HCT116 (cell line): ENCODE data around the gene NFIA. TPM values are rescaled to one million over a fixed set of nuclear protein-coding genes. Genes with fewer than 3 reads are reported as not detected.

Experiments used
- ATAC-seq: fragments of 200-7000 bp; cut with Tn5 transposase; 2 replicates; pipeline ENCODE4 v1.9.1; 2020; ENCODE audit warnings: mild to moderate bottlenecking, moderate library complexity
- BruUV-seq: library from RNA; stranded (reverse); fragments of 400-500 nt; replicated peaks from 2 replicates; lab custom pipeline; 2021; lab: Mats Ljungman, UMichigan
- CTCF ChIA-PET: fragments of 300-600 bp; sonication (Branson Sonifier 250); formaldehyde crosslinking; loops from one replicate; lab custom pipeline; 2021; ENCODE audit warnings: antibody characterized with exemption; lab: Charles Lee
- POLR2A ChIA-PET: fragments of 300-600, 350-600 bp; sonication (Branson Sonifier 250); formaldehyde crosslinking; loops from one replicate; lab custom pipeline; 2021; ENCODE audit warnings: antibody characterized with exemption; lab: Charles Lee
- RAD21 ChIA-PET, 2 experiments: fragments of 300-600 bp; sonication (Branson Sonifier 250); formaldehyde crosslinking; loops; one replicate each; lab custom pipeline; 2023; ENCODE audit warnings: low total read pairs in 2 of 2; ENCODE audit not compliant: uncharacterized antibody in 2 of 2, unreplicated experiment in 2 of 2, low non-redundant PET in 1 of 2; lab: Charles Lee
- DNase-seq: peaks from one replicate; pipeline ENCODE4 v3.0.0-alpha.2; 2010; ENCODE audit warnings: low read depth, low spot score
- H2AFZ ChIP-seq: fragments of 200-600 bp; shearing (Covaris generic), sonication (generic); 2 replicates; pipeline ENCODE4 v1.6.1; 2017; ENCODE audit warnings: low read depth, mixed run types, mixed read lengths, antibody characterized with exemption, low read length; ENCODE audit not compliant: poor library complexity, severe bottlenecking
- H3K27ac ChIP-seq: 2 replicates; pipeline ENCODE4 v1.5.1; 2012; ENCODE audit warnings: low read depth, low read length
- H3K27me3 ChIP-seq: fragments of 200-600 bp; sonication (generic); 2 replicates; pipeline ENCODE4 v1.6.1; 2016; ENCODE audit warnings: mixed run types, low read length, mixed read lengths; ENCODE audit not compliant: insufficient read depth
- H3K36me3 ChIP-seq, 2 experiments: fragments of 200-500 bp in 1 of 2; fragments of 200-600 bp in 1 of 2; sonication (Bioruptor generic) in 1 of 2; sonication (generic) in 1 of 2; 2 replicates each; pipeline versions ENCODE4 v1.5.1 to v1.6.1; 2014 to 2016; ENCODE audit warnings: low read length in 2 of 2, inconsistent platforms in 1 of 2, mixed read lengths in 1 of 2, mixed run types in 1 of 2; ENCODE audit not compliant: insufficient read depth in 2 of 2, control insufficient read depth in 1 of 2
- H3K4me1 ChIP-seq, 2 experiments: fragments of 200-600 bp in 1 of 2; sonication (generic) in 1 of 2; 2 replicates each; pipeline versions ENCODE4 v1.5.1 to v1.6.1; 2012 to 2017; ENCODE audit warnings: low read length in 2 of 2, inconsistent platforms in 1 of 2, mild to moderate bottlenecking in 1 of 2, mixed read lengths in 1 of 2, mixed run types in 1 of 2, moderate library complexity in 1 of 2; ENCODE audit not compliant: insufficient read depth in 2 of 2, control insufficient read depth in 1 of 2
- H3K4me2 ChIP-seq: fragments of 200-600 bp; sonication (generic); 2 replicates; pipeline ENCODE4 v1.6.1; 2017; ENCODE audit warnings: mixed run types, low read length, mixed read lengths
- H3K4me3 ChIP-seq, 2 experiments: fragments of 200-600 bp in 1 of 2; sonication (generic) in 1 of 2; replicated peaks in 1 of 2; 2 replicates each; pipeline ENCODE4 v1.5.1; 2011 to 2016; ENCODE audit warnings: low read length in 2 of 2, control low read depth in 1 of 2, low read depth in 1 of 2, mild to moderate bottlenecking in 1 of 2, mixed read lengths in 1 of 2, mixed run types in 1 of 2
- H3K79me2 ChIP-seq: fragments of 200-600 bp; sonication (generic); 2 replicates; pipeline ENCODE4 v1.6.1; 2017; ENCODE audit warnings: mild to moderate bottlenecking, mixed run types, low read length, moderate library complexity, mixed read lengths; ENCODE audit not compliant: insufficient read depth
- H3K9ac ChIP-seq: fragments of 200-600 bp; sonication (generic); 2 replicates; pipeline ENCODE4 v1.6.1; 2016; ENCODE audit warnings: low read length, mixed read lengths
- H3K9me2 ChIP-seq: fragments of 200-600 bp; sonication (generic), shearing (Covaris generic); 2 replicates; pipeline ENCODE4 v1.6.1; 2017; ENCODE audit warnings: mixed run types, mild to moderate bottlenecking, moderate library complexity; ENCODE audit not compliant: insufficient read depth
- H3K9me3 ChIP-seq, 2 experiments: fragments of 200-500 bp in 1 of 2; fragments of 200-600 bp in 1 of 2; sonication (Bioruptor generic) in 1 of 2; sonication (generic) in 1 of 2; 2 replicates each; pipeline ENCODE4 v1.6.1; 2014 to 2017; ENCODE audit warnings: low read length in 2 of 2, mixed read lengths in 2 of 2, inconsistent platforms in 1 of 2, low read depth in 1 of 2, mild to moderate bottlenecking in 1 of 2, mixed run types in 1 of 2, moderate library complexity in 1 of 2; ENCODE audit not compliant: control insufficient read depth in 1 of 2, insufficient read depth in 1 of 2
- H4K20me1 ChIP-seq: fragments of 200-600 bp; sonication (generic), shearing (Covaris generic); 2 replicates; pipeline ENCODE4 v1.6.1; 2017; ENCODE audit warnings: mixed run types, mild to moderate bottlenecking, moderate library complexity; ENCODE audit not compliant: insufficient read depth
- CBX3 ChIP-seq: IDR thresholded peaks from 2 replicates; pipeline ENCODE4 v1.6.1; 2012; ENCODE audit warnings: low read depth
- CEBPB ChIP-seq: IDR thresholded peaks from 2 replicates; pipeline ENCODE4 v1.6.1; 2012; ENCODE audit warnings: low read depth
- CTCF ChIP-seq, 3 experiments: fragments of 200-600 bp in 1 of 3; sonication (generic) in 1 of 3; IDR thresholded peaks in 2 of 3; conservative IDR thresholded peaks in 1 of 3; 2 replicates each; pipeline ENCODE4 v1.5.1; 2012 to 2017; ENCODE audit warnings: low read depth in 2 of 3, low read length in 2 of 3, antibody characterized with exemption in 1 of 3, borderline replicate concordance in 1 of 3, control low read depth in 1 of 3, mild to moderate bottlenecking in 1 of 3, mixed read lengths in 1 of 3, mixed run types in 1 of 3, moderate library complexity in 1 of 3; ENCODE audit not compliant: insufficient read depth in 1 of 3
- EGR1 ChIP-seq: IDR thresholded peaks from 2 replicates; pipeline ENCODE4 v1.6.1; 2012; ENCODE audit warnings: low read depth
- ELF1 ChIP-seq: IDR thresholded peaks from 2 replicates; pipeline ENCODE4 v1.6.1; 2012; ENCODE audit warnings: low read depth, borderline replicate concordance
- EZH2 ChIP-seq: fragments of 200-600 bp; sonication (generic); IDR thresholded peaks from 2 replicates; pipeline ENCODE4 v1.6.1; 2017; ENCODE audit warnings: antibody characterized with exemption, mixed run types
- EZH2phosphoT487 ChIP-seq: fragments of 200-600 bp; IDR thresholded peaks from 2 replicates; pipeline ENCODE4 v1.6.1; 2018; ENCODE audit warnings: antibody characterized with exemption, borderline replicate concordance
- FOSL1 ChIP-seq: IDR thresholded peaks from 2 replicates; pipeline ENCODE4 v1.6.1; 2012; ENCODE audit warnings: low read depth
- JUND ChIP-seq: IDR thresholded peaks from 2 replicates; pipeline ENCODE4 v1.6.1; 2012
- RAD21 ChIP-seq: IDR thresholded peaks from 2 replicates; pipeline ENCODE4 v1.6.1; 2012; ENCODE audit warnings: low read depth, mild to moderate bottlenecking
- REST ChIP-seq: IDR thresholded peaks from 2 replicates; pipeline ENCODE4 v1.6.1; 2012; ENCODE audit warnings: low read depth
- SIN3A ChIP-seq: IDR thresholded peaks from 2 replicates; pipeline ENCODE4 v1.6.1; 2012; ENCODE audit warnings: low read depth
- SP1 ChIP-seq: IDR thresholded peaks from 2 replicates; pipeline ENCODE4 v1.6.1; 2012; ENCODE audit warnings: low read depth
- SRF ChIP-seq: IDR thresholded peaks from 2 replicates; pipeline ENCODE4 v1.6.1; 2012; ENCODE audit warnings: low read depth
- TCF7L2 ChIP-seq: IDR thresholded peaks from 2 replicates; pipeline ENCODE4 v1.7.0; 2011; ENCODE audit warnings: borderline replicate concordance, inconsistent platforms; ENCODE audit not compliant: insufficient read depth, insufficient read length; ENCODE audit errors: extremely low read depth
- YY1 ChIP-seq: IDR thresholded peaks from 2 replicates; pipeline ENCODE4 v1.6.1; 2011; ENCODE audit warnings: low read length, low read depth, moderate library complexity, mild to moderate bottlenecking; ENCODE audit not compliant: insufficient replicate concordance; ENCODE audit errors: extremely low read depth
- ZBTB33 ChIP-seq: IDR thresholded peaks from 2 replicates; pipeline ENCODE4 v1.6.1; 2011; ENCODE audit warnings: mild to moderate bottlenecking, low read length, moderate library complexity; ENCODE audit not compliant: insufficient replicate concordance; ENCODE audit errors: extremely low read depth
- ZFX ChIP-seq: fragments of 450-650 bp; IDR thresholded peaks from 2 replicates; pipeline ENCODE4 v1.6.1; 2017
- ZNF274 ChIP-seq: fragments of 200-500 bp; sonication (Bioruptor generic); IDR thresholded peaks from 2 replicates; pipeline ENCODE4 v1.6.1; 2014; ENCODE audit warnings: mild to moderate bottlenecking, low read depth, low read length, inconsistent platforms
- intact Hi-C: fragments of 100-400 bp; cut with micrococcal nuclease; formaldehyde crosslinking; loops from 2 replicates; pipeline ENCODE4 v1.10.0; 2022
- total RNA-seq: library from RNA; stranded (reverse); gene quantifications from one replicate; pipeline ENCODE4 v1.2.1, GENCODE V29; 2021; ENCODE audit not compliant: unreplicated experiment
- TF ChIP-seq, protein P1 (sequence below): IDR thresholded peaks from 2 replicates; pipeline ENCODE4 v1.6.1; 2012

NFIA gene
- total RNA-seq, 1 experiment from 2014 or later: 17.2 TPM

- no peak for TF ChIP-seq EZH2
- no peak for TF ChIP-seq EGR1
- no peak for TF ChIP-seq YY1
- no peak for TF ChIP-seq CBX3
- no peak for TF ChIP-seq SP1
- TF ChIP-seq, protein P1, sequence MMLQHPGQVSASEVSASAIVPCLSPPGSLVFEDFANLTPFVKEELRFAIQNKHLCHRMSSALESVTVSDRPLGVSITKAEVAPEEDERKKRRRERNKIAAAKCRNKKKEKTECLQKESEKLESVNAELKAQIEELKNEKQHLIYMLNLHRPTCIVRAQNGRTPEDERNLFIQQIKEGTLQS: no peak
- no peak for TF ChIP-seq FOSL1
- no peak for TF ChIP-seq ZBTB33
- no peak for TF ChIP-seq REST
- TF ChIP-seq CEBPB: no peak
- no peak for TF ChIP-seq TCF7L2
- TF ChIP-seq EZH2phosphoT487: no peak
- TF ChIP-seq ZFX: no peak
- no peak for TF ChIP-seq JUND
- TF ChIP-seq ZNF274: no peak
- TF ChIP-seq ELF1: no peak
- no peak for TF ChIP-seq CTCF (IDR thresholded peaks at IDR 0.05 in 2 of 3, conservative IDR thresholded peaks at IDR 0.05 in 1 of 3; ENCODE audit: borderline replicate concordance in 1 of 3, insufficient read depth in 1 of 3, low read depth in 2 of 3, low read length in 2 of 3)
- no peak for TF ChIP-seq SIN3A
- TF ChIP-seq RAD21: no peak
- no peak for TF ChIP-seq SRF
- intact Hi-C loops: no loop called here
- Histone ChIP-seq H3K9me3 (no peaks in the 10 kb centered on the region), H3K9ac (no peak overlapping the region), H3K9me2 (no peaks in the 10 kb centered on the region), H2AFZ (no peak overlapping the region), H3K4me2 (no peak overlapping the region), H4K20me1 (no peaks in the 10 kb centered on the region), H3K36me3 (no peaks in the 10 kb centered on the region), H3K79me2 (no peaks in the 10 kb centered on the region), H3K27ac (no peak overlapping the region), H3K4me3 (no peak overlapping the region), H3K27me3 (no peaks in the 10 kb centered on the region), H3K4me1 (no peaks in the 10 kb centered on the region)
- no peak for DNase-seq
- RAD21 ChIA-PET: no interaction called here
- POLR2A ChIA-PET: no interaction called here
- no TSS peak for BruUV-seq
- CTCF ChIA-PET: no interaction called here
- no peak for ATAC-seq
These were observed 392.0 kb downstream of the NFIA start for GRCh38 chr1:61474269-61474817.
